Smooth muscle cell (in vitro differentiated cells): ENCODE measurements around the gene MCUB. TPM values are rescaled to one million over a fixed set of nuclear protein-coding genes. Genes with fewer than 3 reads are reported as not detected.
"Not testable (repeated sequence)": the region's sequence is repeated elsewhere in the genome, so short reads cannot be mapped to it uniquely, and the experiment has no call there.

Source experiments
- DNase-seq: peaks from one replicate; lab custom pipeline; 2025; ENCODE audit not compliant: unreplicated experiment; lab: John Stamatoyannopoulos, UW
- H2AFZ ChIP-seq: fragments of 200-600 bp; sonication (generic); 2 replicates; pipeline ENCODE4 v1.6.0; 2016; ENCODE audit warnings: antibody characterized with exemption, low read depth, mild to moderate bottlenecking
- H3F3A ChIP-seq: fragments of 200-600 bp; sonication (generic); 2 replicates; pipeline ENCODE4 v1.6.0; 2017; ENCODE audit warnings: antibody characterized with exemption, low read depth
- H3K27ac ChIP-seq: fragments of 200-600 bp; sonication (generic); 2 replicates; pipeline ENCODE4 v1.5.1; 2016; ENCODE audit warnings: low read depth, mild to moderate bottlenecking
- H3K27me3 ChIP-seq: fragments of 200-600 bp; sonication (generic); 2 replicates; pipeline ENCODE4 v1.6.1; 2016; ENCODE audit warnings: low read depth, mild to moderate bottlenecking
- H3K36me3 ChIP-seq: fragments of 200-600 bp; sonication (generic); 2 replicates; pipeline ENCODE4 v1.5.1; 2016; ENCODE audit warnings: low read depth
- H3K4me1 ChIP-seq: fragments of 200-600 bp; sonication (generic); 2 replicates; pipeline ENCODE4 v1.5.1; 2016; ENCODE audit warnings: low read depth
- H3K4me2 ChIP-seq: fragments of 200-600 bp; sonication (generic); 2 replicates; pipeline ENCODE4 v1.6.0; 2016; ENCODE audit warnings: mild to moderate bottlenecking
- H3K4me3 ChIP-seq: fragments of 200-600 bp; sonication (generic); 2 replicates; pipeline ENCODE4 v1.5.1; 2016; ENCODE audit warnings: mild to moderate bottlenecking
- H3K79me2 ChIP-seq: fragments of 200-600 bp; sonication (generic); 2 replicates; pipeline ENCODE4 v1.6.0; 2016; ENCODE audit warnings: low read depth, mild to moderate bottlenecking
- H3K9ac ChIP-seq: fragments of 200-600 bp; sonication (generic); 2 replicates; pipeline ENCODE4 v1.6.0; 2016; ENCODE audit warnings: low read depth
- H3K9me3 ChIP-seq: fragments of 200-600 bp; sonication (generic); replicated peaks from 2 replicates; pipeline ENCODE4 v1.5.1; 2016; ENCODE audit warnings: low read depth
- H4K20me1 ChIP-seq: fragments of 200-600 bp; sonication (generic); 2 replicates; pipeline ENCODE4 v1.6.0; 2016; ENCODE audit warnings: low read depth
- WGBS: methylation state at CpG from one replicate; pipeline ENCODE4 v1.1.7; 2016; ENCODE audit warnings: low lambda C conversion rate; 5-methylcytosine and 5-hydroxymethylcytosine counted together
- polyA plus RNA-seq: library from polyadenylated mRNA; unstranded; fragments of >200 nt; fragmentation: Nextera tagmentation; extraction: Ambion mirVana; gene quantifications from 2 replicates; pipeline ENCODE4 v1.2.1, GENCODE V29; 2016
- total RNA-seq: library from RNA; depleted of rRNA; stranded (reverse); fragments of >200 nt; gene quantifications from 2 replicates; pipeline ENCODE4 v1.2.3, GENCODE V29; 2014
- TF ChIP-seq, protein P1 (sequence below): fragments of 200-600 bp; sonication (generic); IDR thresholded peaks from 2 replicates; pipeline ENCODE4 v1.5.1; 2017; ENCODE audit warnings: borderline replicate concordance, mild to moderate bottlenecking, antibody characterized with exemption; ENCODE audit not compliant: insufficient read depth, poor library complexity, severe bottlenecking

MCUB gene
- total and polyA plus RNA-seq, 2 experiments from 2014 or later: 2.6 to 6.4 TPM

- WGBS: 95% methylated on average over 6 of the region's 6 CpGs
Measured at GRCh38 chr4:109552237-109552636, 7.8 kb upstream of the MCUB start.

GRCh38 chr4:109553130-109553529 is 6.9 kb upstream of the MCUB start:
- no peaks in the 10 kb centered on the region for H4K20me1 ChIP-seq
- H3K36me3 ChIP-seq: no peaks in the 10 kb centered on the region
- no peak overlapping the region for H3K27ac ChIP-seq
- H3K4me1 ChIP-seq: no peaks in the 10 kb centered on the region
- peaks cover 2% of the 10 kb centered on the region for H3F3A ChIP-seq
- H3K9me3 ChIP-seq: no peaks in the 10 kb centered on the region
- H2AFZ ChIP-seq: no peak overlapping the region
- H3K79me2 ChIP-seq: no peaks in the 10 kb centered on the region
- 100% methylated on average over 2 of the region's 2 CpGs for WGBS
- H3K27me3 ChIP-seq: no peaks in the 10 kb centered on the region
- H3K4me3 ChIP-seq: no peak overlapping the region
- no peak overlapping the region for H3K4me2 ChIP-seq
- H3K9ac ChIP-seq: no peak overlapping the region
- TF ChIP-seq, protein P1, sequence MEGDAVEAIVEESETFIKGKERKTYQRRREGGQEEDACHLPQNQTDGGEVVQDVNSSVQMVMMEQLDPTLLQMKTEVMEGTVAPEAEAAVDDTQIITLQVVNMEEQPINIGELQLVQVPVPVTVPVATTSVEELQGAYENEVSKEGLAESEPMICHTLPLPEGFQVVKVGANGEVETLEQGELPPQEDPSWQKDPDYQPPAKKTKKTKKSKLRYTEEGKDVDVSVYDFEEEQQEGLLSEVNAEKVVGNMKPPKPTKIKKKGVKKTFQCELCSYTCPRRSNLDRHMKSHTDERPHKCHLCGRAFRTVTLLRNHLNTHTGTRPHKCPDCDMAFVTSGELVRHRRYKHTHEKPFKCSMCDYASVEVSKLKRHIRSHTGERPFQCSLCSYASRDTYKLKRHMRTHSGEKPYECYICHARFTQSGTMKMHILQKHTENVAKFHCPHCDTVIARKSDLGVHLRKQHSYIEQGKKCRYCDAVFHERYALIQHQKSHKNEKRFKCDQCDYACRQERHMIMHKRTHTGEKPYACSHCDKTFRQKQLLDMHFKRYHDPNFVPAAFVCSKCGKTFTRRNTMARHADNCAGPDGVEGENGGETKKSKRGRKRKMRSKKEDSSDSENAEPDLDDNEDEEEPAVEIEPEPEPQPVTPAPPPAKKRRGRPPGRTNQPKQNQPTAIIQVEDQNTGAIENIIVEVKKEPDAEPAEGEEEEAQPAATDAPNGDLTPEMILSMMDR: no peak
- DNase-seq: no peak

More at GRCh38 chr4:109552237-109552636, 7.8 kb upstream of the MCUB start:
- Histone ChIP-seq H3K79me2 (no peaks in the 10 kb centered on the region), H3K9me3 (no peaks in the 10 kb centered on the region), H3K27ac (no peak overlapping the region), H3K27me3 (no peaks in the 10 kb centered on the region), H4K20me1 (no peaks in the 10 kb centered on the region), H3K9ac (no peak overlapping the region), H3K4me3 (no peak overlapping the region), H3K36me3 (no peaks in the 10 kb centered on the region), H3F3A (peaks cover 6% of the 10 kb centered on the region), H2AFZ (no peak overlapping the region), H3K4me2 (no peak overlapping the region), H3K4me1 (no peaks in the 10 kb centered on the region)
- no peak for DNase-seq
- TF ChIP-seq, protein P1: no peak

GRCh38 chr4:109554971-109555370 is 5.1 kb upstream of the MCUB start:
- H3K4me1 ChIP-seq: peaks cover 8% of the 10 kb centered on the region
- no peak overlapping the region for H3K9ac ChIP-seq
- no peak overlapping the region for H3K4me3 ChIP-seq
- no peaks in the 10 kb centered on the region for H3K27me3 ChIP-seq
- 82% methylated on average over 3 of the region's 3 CpGs for WGBS
- H3K27ac ChIP-seq: no peak overlapping the region
- H4K20me1 ChIP-seq: no peaks in the 10 kb centered on the region
- H2AFZ ChIP-seq: no peak overlapping the region
- H3K79me2 ChIP-seq: no peaks in the 10 kb centered on the region
- H3K4me2 ChIP-seq: no peak overlapping the region
- H3K36me3 ChIP-seq: no peaks in the 10 kb centered on the region
- DNase-seq: no peak
- no peaks in the 10 kb centered on the region for H3K9me3 ChIP-seq
- H3F3A ChIP-seq: no peaks in the 10 kb centered on the region
- TF ChIP-seq, protein P1: no peak

DNA sequence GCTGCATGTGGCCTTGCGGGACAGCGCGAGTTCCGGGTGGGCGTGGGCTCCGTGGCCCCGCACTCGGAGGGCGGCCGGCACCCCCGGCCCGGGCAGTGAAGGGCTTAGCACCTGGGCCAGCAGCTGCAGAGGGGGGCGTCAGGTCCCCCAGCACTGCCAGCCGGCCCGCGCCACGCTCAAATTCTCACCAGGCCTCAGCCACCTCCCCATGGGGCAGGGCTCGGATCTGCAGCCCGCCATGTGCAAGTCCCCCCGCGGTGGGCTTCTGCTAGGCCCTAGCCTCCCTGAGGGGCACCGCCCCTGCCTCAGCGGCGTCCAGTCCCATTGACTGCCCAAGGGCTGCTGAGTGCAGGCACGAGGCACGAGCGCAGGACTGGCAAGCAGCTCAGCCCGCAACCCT is 2.6 kb upstream of the MCUB start:
- H3K4me2 ChIP-seq: no peak overlapping the region
- DNase-seq: no peak
- no peak overlapping the region for H3K4me3 ChIP-seq
- no peaks in the 10 kb centered on the region for H3K79me2 ChIP-seq
- H3F3A ChIP-seq: no peaks in the 10 kb centered on the region
- H3K4me1 ChIP-seq: peaks cover 16% of the 10 kb centered on the region
- H3K27me3 ChIP-seq: no peaks in the 10 kb centered on the region
- H3K27ac ChIP-seq: no peak overlapping the region
- 96% methylated on average over 28 of the region's 28 CpGs for WGBS
- H2AFZ ChIP-seq: no peak overlapping the region
- H3K9me3 ChIP-seq: no peaks in the 10 kb centered on the region
- no peaks in the 10 kb centered on the region for H4K20me1 ChIP-seq
- TF ChIP-seq, protein P1: no peak
- H3K9ac ChIP-seq: no peak overlapping the region
- no peaks in the 10 kb centered on the region for H3K36me3 ChIP-seq

DNA sequence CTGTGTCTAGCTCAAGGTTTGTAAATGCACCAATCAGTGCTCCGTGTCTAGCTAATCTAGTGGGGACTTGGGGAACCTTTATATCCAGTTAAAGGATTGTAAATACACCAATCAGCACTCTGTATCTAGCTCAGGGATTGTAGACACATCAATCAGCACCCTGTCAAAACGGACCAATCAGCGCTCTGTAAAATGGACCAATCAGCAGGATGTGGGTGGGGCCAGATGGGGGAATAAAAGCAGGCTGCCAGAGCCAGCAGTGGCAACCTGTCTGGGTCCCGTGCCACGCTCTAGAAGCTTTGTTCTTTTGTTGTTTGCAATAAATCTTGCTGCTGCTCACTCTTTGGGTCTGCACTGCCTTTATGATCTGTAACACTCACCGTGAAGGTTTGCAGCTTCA is 2.0 kb upstream of the MCUB start:
- not testable (repeated sequence) for H2AFZ ChIP-seq, H3K79me2 ChIP-seq, H3K9me3 ChIP-seq, H3K27me3 ChIP-seq, H3K9ac ChIP-seq, DNase-seq, H3K4me2 ChIP-seq, H3F3A ChIP-seq, H3K27ac ChIP-seq, H3K36me3 ChIP-seq, H3K4me3 ChIP-seq, H4K20me1 ChIP-seq
- peaks cover 16% of the 10 kb centered on the region for H3K4me1 ChIP-seq
- 97% methylated on average over 6 of the region's 6 CpGs for WGBS
